ENCODE measurements around the gene RPA1. TPM values are rescaled to one million over a fixed set of nuclear protein-coding genes. Genes with fewer than 3 reads are reported as not detected.
A peak's percentile ranks its signal among the peaks of the same experiment; 100 is the strongest.
"Not testable (repeated sequence)": the region's sequence is repeated elsewhere in the genome, so short reads cannot be mapped to it uniquely, and the experiment has no call there.

Gene RPA1
- total RNA-seq, 1 donor from 2014 or later, result 72.0 TPM

- Histone ChIP-seq H3K9me3 (replicated peaks) (no peaks in the 10 kb centered on the region), H3K36me3 (peaks cover 33% of the 10 kb centered on the region), H3K4me1 (peaks cover 32% of the 10 kb centered on the region), H3K4me3 (peak overlapping the region; percentile 8), H3K27me3 (ENCODE audit: low read depth) (no peaks in the 10 kb centered on the region), H3K27ac (replicated peaks) (no peak overlapping the region)
- DNase-seq, result no peak
- intact Hi-C loops (cut with micrococcal nuclease), result no loop called here
- no peak for TF ChIP-seq CTCF (IDR thresholded peaks at IDR 0.05; ENCODE audit: borderline replicate concordance)
Observed at GRCh38 chr17:1843947-1844346, 14.1 kb downstream of the RPA1 start.

GRCh38 chr17:1847191-1847590 is 17.4 kb downstream of the RPA1 start:
- Histone ChIP-seq H3K27me3 (ENCODE audit: low read depth) (no peaks in the 10 kb centered on the region), H3K4me3 (no peak overlapping the region), H3K27ac (replicated peaks) (peak overlapping the region; percentile 57), H3K9me3 (replicated peaks) (no peaks in the 10 kb centered on the region), H3K36me3 (peaks cover 52% of the 10 kb centered on the region), H3K4me1 (peaks cover 32% of the 10 kb centered on the region)
- intact Hi-C loops (cut with micrococcal nuclease), result no loop called here
- no peak for TF ChIP-seq CTCF (IDR thresholded peaks at IDR 0.05; ENCODE audit: borderline replicate concordance)
- DNase-seq, result peak; percentile 45

- Histone ChIP-seq H3K36me3 (peaks cover 48% of the 10 kb centered on the region), H3K27ac (replicated peaks) (no peak overlapping the region)
Observed at GRCh38 chr17:1852327-1852726, 22.5 kb downstream of the RPA1 start.

GRCh38 chr17:1853698-1854097 is 23.9 kb downstream of the RPA1 start:
- H3K27ac ChIP-seq (replicated peaks), result no peak overlapping the region
- DNase-seq, result no peak
- H3K36me3 ChIP-seq, result peaks cover 54% of the 10 kb centered on the region
- intact Hi-C loops (cut with micrococcal nuclease), result no loop called here
- TF ChIP-seq CTCF (IDR thresholded peaks at IDR 0.05; ENCODE audit: borderline replicate concordance), result no peak
- H3K27me3 ChIP-seq (ENCODE audit: low read depth), result no peaks in the 10 kb centered on the region
- H3K4me3 ChIP-seq, result no peak overlapping the region
- H3K4me1 ChIP-seq, result no peaks in the 10 kb centered on the region
- H3K9me3 ChIP-seq (replicated peaks), result no peaks in the 10 kb centered on the region

More at GRCh38 chr17:1852327-1852726, 22.5 kb downstream of the RPA1 start:
- TF ChIP-seq CTCF (IDR thresholded peaks at IDR 0.05; ENCODE audit: borderline replicate concordance), result no peak
- no peak for DNase-seq
- Histone ChIP-seq H3K4me1 (peaks cover 13% of the 10 kb centered on the region), H3K9me3 (replicated peaks) (no peaks in the 10 kb centered on the region), H3K27me3 (ENCODE audit: low read depth) (no peaks in the 10 kb centered on the region), H3K4me3 (no peak overlapping the region)
- intact Hi-C loops (cut with micrococcal nuclease), result no loop called here

- H3K4me1 ChIP-seq; H3K27me3 ChIP-seq (ENCODE audit: low read depth); H3K27ac ChIP-seq (replicated peaks); H3K4me3 ChIP-seq; intact Hi-C loops (cut with micrococcal nuclease); H3K9me3 ChIP-seq (replicated peaks); DNase-seq: not testable (repeated sequence)
- H3K36me3 ChIP-seq, result peaks cover 54% of the 10 kb centered on the region
Observed at GRCh38 chr17:1856462-1856861, 26.7 kb downstream of the RPA1 start.

- intact Hi-C loops (cut with micrococcal nuclease), result no loop called here
- DNase-seq, result no peak
- no peaks in the 10 kb centered on the region for H3K27me3 ChIP-seq (ENCODE audit: low read depth)
- no peak overlapping the region for H3K4me3 ChIP-seq
- peak overlapping the region; percentile 54 for H3K27ac ChIP-seq (replicated peaks)
- no peaks in the 10 kb centered on the region for H3K4me1 ChIP-seq
- no peaks in the 10 kb centered on the region for H3K9me3 ChIP-seq (replicated peaks)
- no peak for TF ChIP-seq CTCF (IDR thresholded peaks at IDR 0.05; ENCODE audit: borderline replicate concordance)
- peaks cover 21% of the 10 kb centered on the region for H3K36me3 ChIP-seq
Observed at GRCh38 chr17:1860978-1861377, 31.2 kb downstream of the RPA1 start.

Measured in left ventricle myocardium inferior (tissue), 1 donor.